ENCODE results near the gene PACSIN1.
A peak's percentile ranks its signal among the peaks of the same experiment; 100 is the strongest.

PACSIN1 gene

GRCh38 chr6:34514593-34515472 lies 49.0 kb downstream of the PACSIN1 start:
- peak; percentile 73 for DNase-seq (ENCODE audit: low spot score)

DNA sequence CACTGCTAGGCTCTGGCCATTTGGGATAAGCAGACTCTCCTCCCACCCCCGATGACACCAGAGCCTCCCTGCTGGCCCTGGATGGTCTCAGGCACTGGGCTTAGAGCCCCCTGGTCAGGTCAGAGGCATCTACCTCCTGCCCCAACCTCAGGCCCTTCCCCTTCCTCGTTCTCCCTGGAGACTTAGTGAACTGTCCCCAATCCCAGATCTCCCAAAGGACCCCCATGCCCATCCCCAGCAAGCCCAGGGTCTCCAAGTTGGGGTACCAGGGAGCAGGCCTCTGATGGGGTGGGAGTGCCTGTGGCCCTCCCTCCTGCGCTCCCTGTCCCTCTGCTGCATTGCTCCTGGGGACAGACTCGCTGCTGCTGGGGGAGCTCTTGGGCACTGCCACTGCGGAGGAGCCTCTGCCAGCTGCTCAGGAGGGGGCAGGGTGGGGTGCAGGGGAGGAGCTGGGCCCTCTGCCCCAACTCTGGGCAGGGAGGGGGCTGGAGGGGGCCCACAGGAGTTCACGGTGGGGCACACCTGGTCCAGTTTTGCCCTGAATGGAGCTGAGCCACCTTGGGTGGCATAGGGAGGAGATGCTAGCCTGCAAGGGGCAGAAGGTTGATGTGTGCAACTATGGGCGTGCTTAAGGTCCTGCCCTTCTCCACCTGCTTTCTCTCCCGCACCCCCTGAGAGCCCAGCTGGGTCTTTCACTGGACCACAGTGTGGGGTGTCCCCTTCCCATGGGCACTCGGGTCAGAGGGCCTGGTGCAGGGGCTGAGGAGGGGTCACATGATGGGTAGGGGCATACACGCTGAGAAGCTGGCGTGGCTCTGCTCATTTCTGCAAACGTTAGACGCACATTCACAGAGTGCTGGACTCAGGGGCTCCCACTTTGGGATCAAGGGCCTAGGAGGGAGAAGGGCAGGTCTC lies 49.9 kb downstream of the PACSIN1 start:
- no peak for DNase-seq (ENCODE audit: low spot score)

GRCh38 chr6:34516391-34517324 lies 50.8 kb downstream of the PACSIN1 start:
- no peak for DNase-seq (ENCODE audit: low spot score)

GRCh38 chr6:34517461-34517881 lies 51.6 kb downstream of the PACSIN1 start:
- no peak for DNase-seq (ENCODE audit: low spot score)

- no peak for DNase-seq (ENCODE audit: low spot score)
Observed at GRCh38 chr6:34517966-34518365, 52.1 kb downstream of the PACSIN1 start.

DNA sequence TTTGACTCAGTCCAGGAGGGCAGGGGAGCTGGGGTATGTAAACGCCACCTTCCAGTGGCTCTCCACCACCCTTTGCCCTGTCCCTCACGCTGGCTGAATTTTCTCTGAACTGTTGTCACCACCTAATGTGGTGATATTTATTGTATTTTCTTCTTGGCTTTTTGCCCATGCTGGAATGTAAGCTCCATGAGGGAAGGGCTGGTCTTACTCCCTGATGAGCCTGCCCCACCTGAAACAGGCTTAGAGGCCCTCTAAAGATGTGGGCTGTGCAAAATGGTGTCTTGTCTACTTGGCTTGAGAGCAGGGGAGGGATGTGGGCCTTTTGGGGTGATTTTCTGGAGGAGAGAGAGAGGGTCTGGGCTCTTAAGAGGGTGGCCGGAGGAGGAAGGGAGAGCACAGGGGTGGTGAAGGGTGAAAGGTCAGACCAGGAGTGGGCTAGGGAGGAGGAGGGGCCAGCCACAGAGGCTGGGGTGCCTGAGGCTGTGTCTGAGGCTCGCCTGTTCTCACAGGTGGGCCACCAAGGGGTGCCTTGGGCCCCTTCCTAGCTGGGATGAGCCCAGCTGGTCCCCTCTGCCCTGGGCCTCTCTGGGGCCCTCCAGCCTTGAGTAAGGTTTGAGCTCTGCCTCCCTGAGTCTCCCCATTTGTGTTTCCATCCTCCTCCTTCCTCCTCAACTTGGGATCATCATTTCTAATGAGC lies 52.9 kb downstream of the PACSIN1 start:
- DNase-seq (ENCODE audit: low spot score) = no peak

- DNase-seq (ENCODE audit: low spot score) = no peak
Observed at GRCh38 chr6:34519971-34520644, 54.2 kb downstream of the PACSIN1 start.

- DNase-seq (ENCODE audit: low spot score) = no peak
Observed at GRCh38 chr6:34520645-34521462, 55.0 kb downstream of the PACSIN1 start.

DNA sequence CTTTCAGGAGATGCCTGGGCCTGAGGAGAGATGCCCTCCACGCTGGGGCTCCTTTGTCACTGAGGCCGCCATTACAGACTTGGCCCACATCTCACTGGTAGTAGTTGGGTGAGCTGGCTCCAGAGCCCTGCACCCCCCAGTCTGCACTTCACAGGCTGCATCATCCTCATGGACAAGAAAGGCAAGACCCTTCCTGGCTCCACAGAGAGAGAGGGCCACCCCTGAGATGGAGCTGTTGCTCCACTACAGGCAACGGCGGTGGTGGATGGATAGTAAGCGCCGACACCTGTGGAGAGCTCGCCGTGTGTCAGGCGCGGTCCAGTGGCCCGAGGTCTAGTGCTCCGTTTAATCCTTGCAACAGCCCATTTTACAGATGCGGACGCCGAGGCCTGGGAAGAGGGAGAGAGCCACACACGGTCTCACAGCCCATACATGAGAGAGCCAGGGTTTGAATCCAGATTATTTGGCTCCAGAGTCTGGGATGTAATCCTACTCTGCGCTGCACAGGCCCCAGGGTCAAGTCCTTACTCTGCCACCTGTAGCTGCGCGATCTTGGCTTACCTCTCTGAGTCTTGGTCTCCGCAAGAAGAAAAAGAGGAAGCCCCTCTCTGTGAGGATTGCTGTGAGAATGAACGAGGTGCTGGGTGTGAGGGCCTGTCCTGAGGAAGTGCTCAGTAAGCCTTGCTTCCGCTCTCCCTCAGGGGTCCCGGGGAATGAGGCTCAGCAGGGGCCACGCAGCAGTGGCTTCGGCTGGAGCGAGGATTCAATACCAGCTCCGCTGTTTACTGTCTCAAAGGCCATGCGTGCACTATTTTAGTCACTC lies 55.8 kb downstream of the PACSIN1 start:
- DNase-seq (ENCODE audit: low spot score) = no peak

DNA sequence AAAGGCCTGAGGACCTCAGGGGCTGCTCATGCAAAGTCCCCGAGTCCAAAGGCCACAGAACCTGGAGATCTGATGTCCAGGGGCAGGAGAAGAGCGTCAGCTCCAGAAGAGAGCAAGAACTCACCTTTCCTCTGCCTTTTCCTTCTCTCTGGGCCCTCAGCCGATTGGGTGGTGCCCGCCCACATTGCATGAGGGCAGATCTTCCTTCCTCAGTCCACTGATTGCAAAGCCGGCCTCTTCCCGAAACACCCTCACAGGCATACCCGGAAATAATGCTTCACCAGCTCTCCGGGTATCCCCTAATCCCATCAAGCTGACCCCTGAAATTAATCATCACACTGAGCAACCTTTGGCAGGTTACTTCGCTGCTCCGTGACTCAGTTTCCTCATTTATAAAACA lies 56.9 kb downstream of the PACSIN1 start:
- DNase-seq (ENCODE audit: low spot score) = no peak

- DNase-seq (ENCODE audit: low spot score) = no peak
Observed at GRCh38 chr6:34523441-34524206, 57.7 kb downstream of the PACSIN1 start.

- no peak for DNase-seq (ENCODE audit: low spot score)
Observed at GRCh38 chr6:34524499-34524898, 58.6 kb downstream of the PACSIN1 start.

DNA sequence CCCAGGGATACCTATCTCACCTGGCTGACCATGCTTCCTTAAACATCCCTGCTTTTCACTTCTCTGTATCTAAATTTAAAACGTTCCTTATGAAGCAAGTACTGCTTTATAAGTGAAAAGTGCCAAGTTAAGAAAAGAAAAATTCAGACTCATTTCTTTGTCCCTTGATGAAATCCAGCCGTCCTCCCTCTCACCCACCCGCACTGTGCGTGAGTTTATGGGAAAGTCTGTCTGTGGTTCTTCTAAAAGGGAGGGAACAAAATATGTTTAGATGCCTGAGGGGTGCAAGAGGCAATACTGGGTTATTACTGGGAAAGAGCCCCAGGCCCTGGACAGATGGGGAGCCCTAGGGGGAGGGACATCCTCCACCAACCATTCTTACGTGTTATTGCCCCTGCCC lies 59.1 kb downstream of the PACSIN1 start:
- no peak for DNase-seq (ENCODE audit: low spot score)

DNA sequence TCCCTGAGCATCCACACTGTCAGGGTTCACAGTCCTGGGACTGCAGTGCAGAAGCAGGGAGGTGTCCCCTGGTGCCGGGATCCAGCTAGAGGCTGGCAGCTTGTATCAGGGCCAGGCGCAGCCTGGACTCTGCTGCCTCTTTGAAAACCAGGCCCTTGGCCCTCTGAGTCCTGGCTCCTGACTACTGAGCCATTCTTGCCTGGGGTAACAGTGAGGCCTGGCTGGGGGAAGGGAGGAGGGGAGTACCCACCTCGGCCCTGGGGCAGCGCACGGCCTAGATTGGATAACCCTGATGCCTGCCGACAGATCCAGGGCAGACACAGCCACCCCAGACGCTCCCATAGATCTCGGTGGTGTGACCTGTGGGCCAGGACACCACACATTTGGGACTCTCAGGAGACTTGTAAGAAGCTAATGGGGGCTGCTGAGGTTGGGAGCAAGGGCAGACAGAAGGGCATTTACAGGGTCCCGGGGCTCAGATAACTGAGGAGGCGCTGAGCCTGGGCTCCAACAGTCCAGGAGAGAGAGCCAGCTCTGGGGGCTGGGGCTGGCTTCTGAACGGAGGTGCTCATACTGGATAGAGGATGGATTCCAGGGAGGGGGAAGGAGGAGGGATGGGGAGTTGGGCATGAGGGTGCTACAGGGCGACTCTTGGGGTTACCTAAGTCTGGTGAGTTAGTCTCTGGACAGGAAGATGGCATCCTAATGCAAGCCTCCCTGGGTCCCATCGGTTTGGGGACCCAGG lies 59.7 kb downstream of the PACSIN1 start:
- DNase-seq (ENCODE audit: low spot score) = no peak

- DNase-seq (ENCODE audit: low spot score) = no peak
Observed at GRCh38 chr6:34526241-34526972, 60.5 kb downstream of the PACSIN1 start.

DNA sequence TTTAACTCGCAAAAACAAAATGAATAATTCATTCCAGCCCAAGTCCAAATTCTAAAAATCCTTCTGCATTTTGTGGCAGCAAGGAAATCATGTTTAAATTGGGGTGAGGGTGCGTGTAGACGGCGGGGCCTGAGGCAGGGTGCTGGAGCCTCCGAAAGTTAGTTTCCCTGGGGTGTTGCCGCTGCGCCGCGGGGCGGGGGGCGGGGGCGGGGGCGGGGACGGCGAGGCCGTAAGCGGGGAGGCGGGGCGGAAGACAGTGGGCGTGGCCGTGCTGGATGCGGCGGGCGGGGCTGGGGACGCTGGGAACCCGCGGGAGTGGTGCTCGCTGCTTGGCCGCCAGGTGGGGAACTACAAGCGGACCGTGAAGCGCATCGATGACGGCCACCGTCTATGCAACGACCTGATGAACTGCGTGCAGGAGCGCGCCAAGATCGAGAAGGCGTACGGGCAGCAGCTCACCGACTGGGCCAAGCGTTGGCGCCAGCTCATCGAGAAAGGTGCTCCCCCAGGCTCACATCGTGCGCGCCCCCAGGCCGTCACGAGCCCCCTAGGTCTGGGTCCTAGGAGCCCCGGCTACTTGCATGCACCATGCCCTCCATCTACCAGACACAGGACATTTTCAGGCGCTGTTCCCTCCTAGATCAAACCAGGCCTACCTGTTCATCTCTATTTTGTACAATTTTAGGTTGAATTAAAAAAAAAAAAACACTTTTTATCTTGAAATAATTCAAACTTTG lies 61.3 kb downstream of the PACSIN1 start:
- peak; percentile 85 for DNase-seq (ENCODE audit: low spot score)
